GM21529 (cell line): Measurements from ENCODE around the gene BRINP1.

Experiments used
- ATAC-seq: cut with Tn5 transposase; IDR thresholded peaks from one replicate; pipeline ENCODE4 v1.9.1; 2021; ENCODE audit not compliant: unreplicated experiment

BRINP1 gene

DNA sequence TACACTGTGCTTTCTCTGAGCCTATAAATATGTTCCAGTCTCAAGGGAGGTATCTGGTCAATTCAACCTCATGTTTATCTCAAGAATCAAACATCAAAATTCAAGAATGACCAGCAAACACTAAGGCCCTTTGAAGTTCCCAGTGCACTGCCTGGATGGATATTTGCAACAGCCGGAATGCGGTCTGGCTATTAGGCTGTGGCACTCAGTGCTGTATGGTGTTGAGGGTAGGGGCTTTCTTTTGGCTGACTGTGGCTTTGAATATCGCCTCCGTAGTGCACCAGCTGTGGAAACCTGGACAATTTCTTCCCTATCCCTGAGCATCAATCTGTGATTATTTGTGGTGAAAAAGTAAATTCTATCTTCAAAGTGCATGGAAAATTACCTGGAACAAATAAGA lies 220.4 kb downstream of the BRINP1 start:
- ATAC-seq: no peak

GRCh38 chr9:119137479-119137878 lies 231.8 kb downstream of the BRINP1 start:
- ATAC-seq: no peak

- ATAC-seq: no peak
These were observed 243.2 kb downstream of the BRINP1 start for GRCh38 chr9:119126040-119126439.

- no peak for ATAC-seq
These were observed 247.3 kb downstream of the BRINP1 start for GRCh38 chr9:119121899-119122298.

DNA sequence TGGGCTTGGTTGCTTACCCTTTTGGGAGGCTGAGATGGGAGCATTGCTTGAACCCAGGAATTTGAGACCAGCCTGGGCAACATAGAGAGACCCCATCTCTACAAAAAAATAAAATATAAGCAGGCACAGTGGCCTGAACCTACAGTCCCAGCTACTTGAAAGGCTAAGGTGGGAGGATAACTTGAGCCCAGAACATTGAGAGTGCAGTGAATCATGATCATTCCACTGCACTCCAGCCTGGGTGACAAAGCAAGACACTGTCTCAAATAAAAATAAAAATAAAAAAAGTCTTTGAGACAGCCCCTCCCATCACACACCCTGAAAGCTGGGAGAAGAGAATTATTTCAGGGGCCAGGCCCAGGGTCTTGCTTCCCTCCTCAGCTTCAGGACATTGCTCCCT lies 251.8 kb downstream of the BRINP1 start:
- ATAC-seq: no peak
